Astrocyte of the cerebellum (primary cell): Measurements from ENCODE around the gene REN.

Experiments
- DNase-seq: peaks from one replicate; pipeline ENCODE4 v3.0.0-alpha.2; 2011; ENCODE audit warnings: low read depth
- H3K4me3 ChIP-seq: 2 replicates; pipeline ENCODE4 v1.5.1; 2011; ENCODE audit warnings: mild to moderate bottlenecking, low read depth, low read length, moderate library complexity
- CTCF ChIP-seq: IDR thresholded peaks from 2 replicates; pipeline ENCODE4 v1.5.1; 2012; ENCODE audit warnings: low read length, low read depth, moderate library complexity, mild to moderate bottlenecking; ENCODE audit errors: missing control alignments
- in situ Hi-C: cut with HindIII; loops from 2 replicates; pipeline ENCODE4 v1.10.0; 2017; ENCODE audit warnings: low sequenced_read_pairs

REN gene

GRCh38 chr1:204130178-204130577 is 36.0 kb downstream of the REN start:
- no peak overlapping the region for H3K4me3 ChIP-seq
- DNase-seq: no peak
- TF ChIP-seq CTCF: no peak
- in situ Hi-C loops: no loop called here

- in situ Hi-C loops: no loop called here
- DNase-seq: no peak
- TF ChIP-seq CTCF: peak; percentile 78
- H3K4me3 ChIP-seq: no peak overlapping the region
Observed at GRCh38 chr1:204128964-204129896, 36.9 kb downstream of the REN start.

- in situ Hi-C loops: no loop called here
- DNase-seq: no peak
Observed at GRCh38 chr1:204128464-204128963, 37.6 kb downstream of the REN start.

GRCh38 chr1:204127597-204128242 is 38.4 kb downstream of the REN start:
- peak; percentile 43 for DNase-seq
- in situ Hi-C loops: no loop called here
- H3K4me3 ChIP-seq: no peak overlapping the region
- TF ChIP-seq CTCF: peak; percentile 99

More at GRCh38 chr1:204128464-204128963, 37.6 kb downstream of the REN start:
- H3K4me3 ChIP-seq: no peak overlapping the region
- TF ChIP-seq CTCF: no peak

- in situ Hi-C loops: no loop called here
- DNase-seq: no peak
Observed at GRCh38 chr1:204126956-204127355, 39.2 kb downstream of the REN start.

More at GRCh38 chr1:204126956-204127355, 39.2 kb downstream of the REN start:
- TF ChIP-seq CTCF: no peak
- no peak overlapping the region for H3K4me3 ChIP-seq
